Testis (tissue), 3 donors: ENCODE results near the gene CCDC13. TPM values are rescaled to one million over a fixed set of nuclear protein-coding genes. Genes with fewer than 3 reads are reported as not detected.

Source experiments
- DNase-seq: peaks from one replicate; pipeline ENCODE4 v3.0.0-alpha.2; 2019
- H3K27ac ChIP-seq, 2 donors: fragments of 200-600 bp; sonication (generic); one replicate each; pipeline ENCODE4 v1.5.1; 2019
- H3K27me3 ChIP-seq: fragments of 200-600 bp; sonication (generic); one replicate; pipeline ENCODE4 v1.5.1; 2019
- H3K36me3 ChIP-seq: fragments of 200-600 bp; sonication (generic); one replicate; pipeline ENCODE4 v1.5.1; 2017; ENCODE audit warnings: low read depth; ENCODE audit errors: missing control alignments
- H3K4me1 ChIP-seq: fragments of 200-600 bp; sonication (generic); one replicate; pipeline ENCODE4 v1.5.1; 2019
- H3K4me3 ChIP-seq, 2 donors: fragments of 200-600 bp; sonication (generic); one replicate each; pipeline ENCODE4 v1.5.1; 2017 to 2019
- H3K9me3 ChIP-seq: fragments of 200-600 bp; sonication (generic); one replicate; pipeline ENCODE4 v1.5.1; 2017
- POLR2A ChIP-seq: fragments of 450-650 bp; IDR thresholded peaks from one replicate; pipeline ENCODE4 v1.6.1; 2017; ENCODE audit warnings: antibody characterized with exemption, mild to moderate bottlenecking, moderate library complexity
- WGBS, 2 donors: methylation state at CpG; one replicate each; pipeline ENCODE4 v1.1.5; 2018; 5-methylcytosine and 5-hydroxymethylcytosine counted together
- intact Hi-C: fragments of 100-400 bp; cut with DNase I; formaldehyde crosslinking; loops from one replicate; pipeline ENCODE4 v1.15.1; 2023; ENCODE audit warnings: low total_unique reads
- polyA plus RNA-seq: library from polyadenylated mRNA; stranded (reverse); fragments of 350-450 nt; fragmentation: Illumina TruSeq; extraction: RNeasy Lipid Tissue Mini Kit (QIAGEN cat#74804); gene quantifications from one replicate; pipeline ENCODE4 v1.2.3, GENCODE V29; 2014; ENCODE audit warnings: low read depth, low replicate concordance; ENCODE audit not compliant: insufficient read depth
- small RNA-seq, 2 donors: library from RNA; depleted of rRNA; stranded (forward); fragments of <200 nt; gene quantifications; one replicate each; pipeline ENCODE3, GENCODE V24; 2016
- total RNA-seq, 2 donors: library from RNA; depleted of rRNA; stranded (reverse); fragments of >200 nt; gene quantifications; one replicate each; pipeline ENCODE4 v1.2.3, GENCODE V29; 2016
- TF ChIP-seq, protein P1 (sequence below), 3 experiments: fragments of 450-650 bp in 2 of 3; fragments of 200-600 bp in 1 of 3; sonication (generic) in 1 of 3; IDR thresholded peaks; one replicate each; pipeline ENCODE4 v1.5.1; 2016 to 2019; ENCODE audit warnings: antibody characterized with exemption in 3 of 3, mild to moderate bottlenecking in 2 of 3, moderate library complexity in 1 of 3

CCDC13 gene
- total and polyA plus RNA-seq, 3 donors from 2014 or later, result 6.5 to 23.0 (median 12.5) TPM

DNA sequence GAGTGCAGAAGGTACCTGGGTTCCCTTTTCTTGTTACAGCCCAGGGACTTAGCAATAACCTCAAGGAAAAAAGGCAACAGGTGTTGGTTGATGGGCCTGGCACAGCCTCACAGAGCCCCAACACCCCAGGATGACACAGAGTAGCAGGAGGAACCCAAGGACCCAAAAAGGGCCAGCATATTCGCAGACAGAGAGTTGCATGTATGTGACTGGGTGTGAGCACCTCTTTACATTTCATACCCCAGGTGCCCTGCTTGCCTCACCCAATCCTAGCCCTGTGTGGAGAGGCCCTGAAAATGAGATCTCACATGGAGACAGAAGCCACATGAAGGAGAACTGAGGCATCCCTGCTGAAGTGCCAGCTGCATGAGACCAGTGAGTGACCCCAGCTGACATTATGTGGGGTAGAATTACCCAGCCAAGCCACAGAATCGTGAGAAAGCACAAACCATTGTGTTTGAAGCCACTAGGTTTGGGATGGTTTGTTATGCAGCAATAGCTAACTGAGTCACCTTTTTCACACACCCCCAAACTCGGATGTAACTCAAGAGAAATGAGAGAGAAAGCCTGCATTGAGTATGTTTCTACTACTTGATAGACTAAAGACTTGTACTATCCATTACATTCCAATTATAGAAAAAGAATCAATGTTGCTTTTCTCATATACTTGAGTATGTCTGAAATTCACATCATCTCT is 44.2 kb downstream of the CCDC13 start:
- intact Hi-C loops, result no loop called here

DNA sequence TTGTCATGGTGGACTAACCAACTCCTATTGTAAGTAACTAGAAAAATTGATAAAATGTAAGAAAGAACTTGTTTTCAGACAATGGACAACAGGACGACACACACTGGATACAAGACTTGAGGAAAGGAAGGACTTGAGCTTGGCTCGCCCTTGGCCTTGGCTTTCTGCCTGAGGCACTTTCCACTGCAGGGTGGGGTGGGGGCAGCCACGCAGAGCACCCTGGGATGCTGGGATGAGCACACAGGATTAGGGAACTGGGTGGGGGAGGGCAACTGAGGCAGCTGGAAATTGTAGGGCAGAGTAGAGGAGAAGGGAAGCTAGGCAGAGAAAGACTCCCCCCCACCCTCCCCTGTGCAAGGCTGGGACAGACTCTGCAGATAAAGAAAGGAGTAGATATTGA is 45.0 kb downstream of the CCDC13 start:
- H3K4me3 ChIP-seq, result no peak overlapping the region
- peak; percentile 78 for DNase-seq
- no peaks in the 10 kb centered on the region for H3K27me3 ChIP-seq
- intact Hi-C loops, result no loop called here
- TF ChIP-seq POLR2A, result no peak
- TF ChIP-seq, protein P1, sequence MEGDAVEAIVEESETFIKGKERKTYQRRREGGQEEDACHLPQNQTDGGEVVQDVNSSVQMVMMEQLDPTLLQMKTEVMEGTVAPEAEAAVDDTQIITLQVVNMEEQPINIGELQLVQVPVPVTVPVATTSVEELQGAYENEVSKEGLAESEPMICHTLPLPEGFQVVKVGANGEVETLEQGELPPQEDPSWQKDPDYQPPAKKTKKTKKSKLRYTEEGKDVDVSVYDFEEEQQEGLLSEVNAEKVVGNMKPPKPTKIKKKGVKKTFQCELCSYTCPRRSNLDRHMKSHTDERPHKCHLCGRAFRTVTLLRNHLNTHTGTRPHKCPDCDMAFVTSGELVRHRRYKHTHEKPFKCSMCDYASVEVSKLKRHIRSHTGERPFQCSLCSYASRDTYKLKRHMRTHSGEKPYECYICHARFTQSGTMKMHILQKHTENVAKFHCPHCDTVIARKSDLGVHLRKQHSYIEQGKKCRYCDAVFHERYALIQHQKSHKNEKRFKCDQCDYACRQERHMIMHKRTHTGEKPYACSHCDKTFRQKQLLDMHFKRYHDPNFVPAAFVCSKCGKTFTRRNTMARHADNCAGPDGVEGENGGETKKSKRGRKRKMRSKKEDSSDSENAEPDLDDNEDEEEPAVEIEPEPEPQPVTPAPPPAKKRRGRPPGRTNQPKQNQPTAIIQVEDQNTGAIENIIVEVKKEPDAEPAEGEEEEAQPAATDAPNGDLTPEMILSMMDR (IDR thresholded peaks at IDR 0.05), result no peak
- WGBS, 2 donors, result 18 to 31% methylated on average over 3 of the region's 3 CpGs
- peaks cover 17% of the 10 kb centered on the region for H3K4me1 ChIP-seq
- H3K9me3 ChIP-seq, result no peaks in the 10 kb centered on the region
- no peaks in the 10 kb centered on the region for H3K36me3 ChIP-seq
- peak overlapping the region in 1 of 2 donors; percentile 33 for H3K27ac ChIP-seq

More for the DNA sequence above, 44.2 kb downstream of the CCDC13 start:
- TF ChIP-seq, protein P1 (IDR thresholded peaks at IDR 0.05), result no peak
- TF ChIP-seq POLR2A, result no peak
- peak overlapping the region in 1 of 2 donors; percentile 33 for H3K27ac ChIP-seq
- WGBS, 2 donors, result 83% methylated on average over 3 of the region's 3 CpGs
- no peak overlapping the region for H3K4me3 ChIP-seq
- DNase-seq, result peak; percentile 12
- H3K27me3 ChIP-seq, result no peaks in the 10 kb centered on the region
- H3K9me3 ChIP-seq, result no peaks in the 10 kb centered on the region
- peaks cover 18% of the 10 kb centered on the region for H3K4me1 ChIP-seq
- H3K36me3 ChIP-seq, result no peaks in the 10 kb centered on the region

DNA sequence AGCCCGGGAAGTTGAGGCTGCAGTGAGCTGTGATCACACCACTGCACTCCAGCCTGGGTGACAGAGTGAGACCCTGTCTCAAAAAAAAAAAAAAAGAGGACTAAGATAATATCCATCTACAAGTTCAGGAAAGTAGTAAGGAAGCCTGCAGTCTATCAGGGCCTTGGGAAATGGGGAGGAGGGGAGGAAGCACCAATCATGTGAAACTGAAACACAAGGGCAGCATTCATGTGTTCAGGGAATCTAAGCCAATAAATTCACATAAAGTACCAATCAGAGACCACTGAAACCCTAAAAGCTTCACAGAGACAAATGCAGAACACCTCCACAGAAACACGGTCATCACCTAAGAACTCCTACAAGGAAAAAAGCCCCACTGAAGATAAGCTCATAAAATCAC is 47.6 kb downstream of the CCDC13 start:
- WGBS, 2 donors, result 73 to 89% methylated on average over 2 of the region's 2 CpGs
- H3K36me3 ChIP-seq, result no peaks in the 10 kb centered on the region
- DNase-seq, result peak; percentile 13
- no peaks in the 10 kb centered on the region for H3K27me3 ChIP-seq
- no peak overlapping the region for H3K27ac ChIP-seq
- intact Hi-C loops, result no loop called here
- no peak overlapping the region for H3K4me3 ChIP-seq
- TF ChIP-seq POLR2A, result no peak
- TF ChIP-seq, protein P1 (IDR thresholded peaks at IDR 0.05), result no peak
- peaks cover 6% of the 10 kb centered on the region for H3K4me1 ChIP-seq
- no peaks in the 10 kb centered on the region for H3K9me3 ChIP-seq

DNA sequence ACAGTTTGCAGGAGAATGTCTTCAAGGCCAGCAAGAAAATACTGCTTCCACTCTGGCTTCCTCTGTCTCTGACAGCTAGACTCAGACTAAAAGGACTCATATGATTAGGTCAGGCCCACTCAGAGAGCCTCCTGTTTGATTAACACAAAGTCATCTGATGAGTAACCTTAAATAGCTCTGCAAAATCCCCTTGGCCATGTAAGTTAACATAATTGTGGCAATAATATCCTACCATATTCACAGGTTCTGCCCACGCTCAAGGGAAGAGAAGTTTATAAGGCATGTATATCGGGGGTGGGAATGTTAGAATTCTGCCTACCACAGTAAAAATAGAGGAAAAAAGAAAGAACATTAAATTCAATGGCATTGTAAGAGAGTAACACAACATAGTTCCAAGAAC is 49.8 kb downstream of the CCDC13 start:
- 86 to 94% methylated on average over 2 of the region's 2 CpGs for WGBS, 2 donors
- no peaks in the 10 kb centered on the region for H3K36me3 ChIP-seq
- TF ChIP-seq POLR2A, result no peak
- TF ChIP-seq, protein P1 (IDR thresholded peaks at IDR 0.05), result no peak
- no peak overlapping the region for H3K4me3 ChIP-seq
- no peaks in the 10 kb centered on the region for H3K27me3 ChIP-seq
- no peak overlapping the region for H3K27ac ChIP-seq
- DNase-seq, result peak; percentile 5
- peaks cover 5% of the 10 kb centered on the region for H3K4me1 ChIP-seq
- intact Hi-C loops, result no loop called here
- no peaks in the 10 kb centered on the region for H3K9me3 ChIP-seq

Small RNA genes lying within 50 kb of the gene (small RNA-seq; reads per million reads assigned to genes)
- gene CCDC13, result 0.09 to 0.18 reads per million in 2 donors

Other genes with a start within 250 kb of the CCDC13 start
- 10 to 100 TPM; 61.0 to 66.0 TPM for gene SEC22C, start 191.3 kb downstream of the CCDC13 start, total RNA-seq
- gene SEC22C, start 191.3 kb downstream of the CCDC13 start, polyA plus RNA-seq, result 86.3 TPM
- 10 to 100 TPM; 12.9 to 18.4 TPM for gene SS18L2, start 182.4 kb downstream of the CCDC13 start, total RNA-seq
- gene SS18L2, start 182.4 kb downstream of the CCDC13 start, polyA plus RNA-seq, result 15.6 TPM
- 100 to 1,000 TPM; 175 to 203 TPM for gene NKTR, start 172.6 kb downstream of the CCDC13 start, total RNA-seq
- gene NKTR, start 172.6 kb downstream of the CCDC13 start, polyA plus RNA-seq, result 42.2 TPM
- 10 to 100 TPM; 16.7 to 22.8 TPM for gene ZBTB47, start 119.6 kb downstream of the CCDC13 start, total RNA-seq
- gene ZBTB47, start 119.6 kb downstream of the CCDC13 start, polyA plus RNA-seq, result 18.1 TPM
- 1 to 10 TPM in 1 of 2 donors, under 1 TPM in 1; 0.62 to 3.1 TPM for gene KLHL40, start 87.7 kb downstream of the CCDC13 start, total RNA-seq
- 3.2 TPM for gene KLHL40, start 87.7 kb downstream of the CCDC13 start, polyA plus RNA-seq
- gene HHATL, start 70.5 kb downstream of the CCDC13 start, total RNA-seq, result 1 to 10 TPM; 6.4 to 7.2 TPM
- gene HHATL, start 70.5 kb downstream of the CCDC13 start, polyA plus RNA-seq, result 6.1 TPM
- gene HIGD1A, start 31.2 kb upstream of the CCDC13 start, total RNA-seq, result 100 to 1,000 TPM in 1 of 2 donors, 10 to 100 TPM in 1; 95.6 to 110 TPM
- gene HIGD1A, start 31.2 kb upstream of the CCDC13 start, polyA plus RNA-seq, result 133 TPM
- gene ACKR2, start 36.2 kb upstream of the CCDC13 start, total RNA-seq, result 1 to 10 TPM; 3.4 to 7.8 TPM
- 2.7 TPM for gene ACKR2, start 36.2 kb upstream of the CCDC13 start, polyA plus RNA-seq
- not detected for gene CYP8B1, start 102.6 kb upstream of the CCDC13 start, total RNA-seq
- gene CYP8B1, start 102.6 kb upstream of the CCDC13 start, polyA plus RNA-seq, result not detected
- gene ZNF662, start 132.9 kb upstream of the CCDC13 start, total RNA-seq, result 10 to 100 TPM; 19.2 to 23.5 TPM
- 11.2 TPM for gene ZNF662, start 132.9 kb upstream of the CCDC13 start, polyA plus RNA-seq
- gene GASK1A, start 206.1 kb upstream of the CCDC13 start, total RNA-seq, result 10 to 100 TPM; 18.7 to 22.2 TPM
- 6.2 TPM for gene GASK1A, start 206.1 kb upstream of the CCDC13 start, polyA plus RNA-seq